T47D (cell line): Measurements from ENCODE around the gene ADCY7.

Experiments used
- DNase-seq, 2 experiments: peaks; one replicate each; pipeline versions ENCODE4 v3.0.0 to v3.0.0-alpha.2; 2011 to 2012; ENCODE audit warnings: low read depth in 1 of 2, low spot score in 1 of 2
- JUND ChIP-seq: IDR thresholded peaks from 2 replicates; pipeline ENCODE4 v1.6.1; 2012; ENCODE audit warnings: low read depth
- in situ Hi-C: cut with HindIII; loops from 2 replicates; pipeline ENCODE4 v1.10.0; 2016; ENCODE audit warnings: low sequenced_read_pairs, low pct_unique_long_range_greater_than_20kb

ADCY7 gene

GRCh38 chr16:50302472-50303005, 36.2 kb downstream of the ADCY7 start:
- in situ Hi-C loops, result no loop called here
- no peak for DNase-seq
- no peak for TF ChIP-seq JUND

DNA sequence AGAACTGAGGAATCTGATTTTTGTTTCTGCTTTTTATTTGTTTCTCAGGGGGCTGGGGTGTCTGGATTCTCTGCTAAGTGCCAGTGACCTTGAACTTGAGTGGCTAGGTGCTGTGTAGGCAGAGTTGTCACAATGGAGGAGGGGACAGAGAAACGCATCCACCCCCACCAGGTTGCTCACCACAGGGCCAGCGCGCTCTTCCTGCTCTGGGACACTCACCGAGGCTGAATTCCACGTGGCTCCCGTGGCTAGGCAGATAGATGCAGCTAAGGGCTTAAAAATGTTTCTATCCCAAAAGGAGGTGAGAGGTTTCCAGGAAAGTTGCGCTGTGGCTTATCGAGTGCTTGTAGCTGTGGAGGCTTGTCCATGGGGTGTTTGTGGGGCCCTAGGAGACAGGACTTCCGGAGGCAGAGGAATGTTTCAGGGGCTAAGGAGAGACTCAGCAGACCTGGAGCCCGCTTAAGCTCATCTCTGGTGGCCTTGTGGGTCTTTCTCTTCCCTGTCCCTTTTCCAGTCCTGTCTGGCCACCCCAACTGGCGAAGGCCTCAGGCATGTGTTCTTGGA, 36.8 kb downstream of the ADCY7 start:
- no peak for DNase-seq
- in situ Hi-C loops, result no loop called here
- no peak for TF ChIP-seq JUND

- no peak for TF ChIP-seq JUND
- in situ Hi-C loops, result no loop called here
- DNase-seq, result no peak
Measured at GRCh38 chr16:50303605-50304466, 37.5 kb downstream of the ADCY7 start.

GRCh38 chr16:50304467-50305440, 38.4 kb downstream of the ADCY7 start:
- in situ Hi-C loops, result no loop called here
- no peak for TF ChIP-seq JUND
- DNase-seq, result no peak

DNA sequence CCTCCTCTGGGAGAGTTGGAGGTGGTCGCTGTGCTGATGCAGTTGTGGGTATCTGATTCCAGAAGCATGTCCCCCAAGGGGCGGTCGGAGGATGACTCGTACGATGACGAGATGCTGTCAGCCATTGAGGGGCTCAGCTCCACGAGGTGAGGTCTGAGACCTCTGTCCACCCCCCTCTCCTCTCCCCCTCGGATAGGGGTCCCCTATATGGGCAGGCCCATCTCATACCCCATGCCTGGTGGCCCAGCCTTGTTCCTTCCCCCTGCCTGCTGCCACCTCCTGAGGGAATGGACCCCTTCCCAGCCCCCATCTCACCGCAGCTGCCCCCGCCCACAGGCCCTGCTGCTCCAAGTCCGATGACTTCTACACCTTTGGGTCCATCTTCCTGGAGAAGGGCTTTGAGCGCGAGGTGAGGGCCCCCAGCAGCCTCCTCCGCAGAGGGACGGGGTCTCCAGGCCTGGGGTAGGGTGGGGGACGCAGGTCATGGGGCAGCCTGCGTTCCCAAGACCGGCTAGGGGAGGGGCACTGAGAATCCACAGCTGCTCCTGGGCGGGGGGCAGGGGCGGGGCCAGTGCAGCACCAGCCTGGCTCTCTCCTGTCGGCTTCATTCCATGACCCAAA, 39.2 kb downstream of the ADCY7 start:
- DNase-seq, result no peak
- TF ChIP-seq JUND, result no peak
- in situ Hi-C loops, result no loop called here

GRCh38 chr16:50306287-50306686, 39.9 kb downstream of the ADCY7 start:
- no peak for DNase-seq
- TF ChIP-seq JUND, result no peak
- in situ Hi-C loops, result no loop called here

DNA sequence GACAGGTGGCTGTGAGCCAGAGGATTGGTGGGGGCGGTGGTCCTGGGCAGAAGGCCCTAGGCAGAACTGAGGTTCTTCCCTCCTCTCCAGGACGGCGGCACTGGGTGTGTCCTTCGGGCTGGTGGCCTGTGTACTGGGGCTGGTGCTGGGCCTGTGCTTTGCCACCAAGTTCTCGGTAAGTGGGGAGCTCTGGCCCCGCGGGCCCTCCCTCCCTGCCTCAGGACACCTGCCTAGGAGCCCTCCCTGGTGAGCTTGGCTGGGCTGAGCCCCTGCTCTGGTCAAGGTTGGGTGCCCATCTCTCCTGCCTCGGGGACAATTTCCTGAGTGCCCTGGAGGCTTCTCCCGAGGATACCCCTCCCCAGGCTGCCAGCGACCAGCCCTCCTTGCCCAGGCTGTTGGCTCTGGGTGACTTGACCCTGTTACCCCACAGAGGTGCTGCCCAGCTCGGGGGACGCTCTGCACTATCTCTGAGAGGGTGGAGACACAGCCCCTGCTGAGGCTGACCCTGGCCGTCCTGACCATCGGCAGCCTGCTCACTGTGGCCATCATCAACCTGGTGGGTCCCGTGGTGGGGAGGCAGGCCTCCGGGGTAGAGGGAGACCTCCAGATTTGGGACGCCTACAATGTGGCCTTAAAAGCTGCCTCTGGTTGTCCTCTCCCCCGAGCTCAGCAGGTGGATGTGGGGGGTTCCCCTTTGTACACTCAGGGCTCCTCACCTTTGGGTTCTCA, 42.0 kb downstream of the ADCY7 start:
- DNase-seq, result no peak
- TF ChIP-seq JUND, result no peak
- in situ Hi-C loops, result no loop called here

- no peak for DNase-seq
- in situ Hi-C loops, result no loop called here
- TF ChIP-seq JUND, result no peak
Measured at GRCh38 chr16:50309156-50309526, 42.8 kb downstream of the ADCY7 start.

DNA sequence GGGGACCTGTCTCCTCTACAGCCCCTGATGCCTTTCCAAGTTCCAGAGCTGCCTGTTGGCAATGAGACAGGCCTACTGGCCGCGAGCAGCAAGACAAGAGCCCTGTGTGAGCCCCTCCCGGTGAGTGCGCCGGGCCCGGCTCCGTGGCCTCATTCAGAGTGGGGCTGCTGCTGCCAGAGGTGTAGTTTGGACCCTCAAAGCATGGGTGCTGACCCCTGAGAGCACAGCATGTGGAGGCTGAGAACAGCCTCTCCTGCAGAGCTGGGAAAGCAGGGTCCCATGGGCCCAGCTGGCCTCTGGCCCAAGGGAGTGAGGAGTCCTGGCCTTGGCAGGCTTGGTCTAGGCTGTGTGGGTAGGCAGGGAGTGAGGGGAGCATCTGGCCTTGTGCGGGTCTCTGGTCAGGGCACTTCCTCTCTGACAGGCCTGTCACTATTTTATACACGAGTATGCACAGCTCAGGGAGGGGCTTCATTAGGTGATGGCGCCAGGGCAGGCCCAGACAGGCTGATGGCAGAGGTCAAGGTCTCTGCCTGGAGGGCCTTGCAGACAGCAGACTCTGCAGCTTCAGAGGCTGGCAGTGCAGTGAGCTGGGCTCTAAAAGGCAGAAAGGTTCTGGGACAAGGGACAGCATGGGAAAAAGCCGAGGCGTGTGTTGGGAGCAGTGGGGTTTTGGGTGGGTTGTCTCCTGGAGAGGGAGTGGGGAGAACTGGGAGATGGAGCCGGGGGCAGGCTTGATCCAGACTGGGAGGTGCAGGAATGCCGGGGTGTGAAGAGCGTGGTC, 43.4 kb downstream of the ADCY7 start:
- no peak for TF ChIP-seq JUND
- DNase-seq, result no peak

GRCh38 chr16:50310308-50311133, 44.2 kb downstream of the ADCY7 start:
- in situ Hi-C loops, result no loop called here
- DNase-seq, result no peak
- no peak for TF ChIP-seq JUND

More for the DNA sequence above, 43.4 kb downstream of the ADCY7 start:
- in situ Hi-C loops, result no loop called here
